ENCODE results near the gene COMMD4.
"Not testable (repeated sequence)": the region's sequence is repeated elsewhere in the genome, so short reads cannot be mapped to it uniquely, and the experiment has no call there.

Gene COMMD4

GRCh38 chr15:75332093-75332492 is 3.8 kb upstream of the COMMD4 start:
- not testable (repeated sequence) for DNase-seq (ENCODE audit: low read depth)

- not testable (repeated sequence) for DNase-seq (ENCODE audit: low read depth)
Observed at GRCh38 chr15:75333654-75334419, 2.0 kb upstream of the COMMD4 start.

GRCh38 chr15:75335313-75335704 is 554 bp upstream of the COMMD4 start:
- no peak for DNase-seq (ENCODE audit: low read depth)

GRCh38 chr15:75338661-75339240 is 2.9 kb downstream of the COMMD4 start:
- DNase-seq (ENCODE audit: low read depth): no peak

- DNase-seq (ENCODE audit: low read depth): no peak
Observed at GRCh38 chr15:75339531-75340240, 3.8 kb downstream of the COMMD4 start.

- DNase-seq (ENCODE audit: low read depth): no peak
Observed at GRCh38 chr15:75342221-75342620, 6.4 kb downstream of the COMMD4 start.

GRCh38 chr15:75343953-75344352 is 8.1 kb downstream of the COMMD4 start:
- not testable (repeated sequence) for DNase-seq (ENCODE audit: low read depth)

GRCh38 chr15:75346796-75347221 is 10.9 kb downstream of the COMMD4 start, which contains the start of gene NEIL1:
TSS of gene NEIL1 (plus strand) at chr15:75347039. CDS start at chr15:75348906, 1,867 bp downstream.
- DNase-seq (ENCODE audit: low read depth): no peak

GRCh38 chr15:75347222-75348033 is 11.6 kb downstream of the COMMD4 start:
- no peak for DNase-seq (ENCODE audit: low read depth)

GRCh38 chr15:75348034-75348561 is 12.2 kb downstream of the COMMD4 start:
- DNase-seq (ENCODE audit: low read depth): no peak

- no peak for DNase-seq (ENCODE audit: low read depth)
Observed at GRCh38 chr15:75348562-75349350, 12.9 kb downstream of the COMMD4 start.

GRCh38 chr15:75349351-75349669 is 13.4 kb downstream of the COMMD4 start:
- DNase-seq (ENCODE audit: low read depth): not testable (repeated sequence)

GRCh38 chr15:75349851-75350588 is 14.2 kb downstream of the COMMD4 start:
- DNase-seq (ENCODE audit: low read depth): no peak

- no peak for DNase-seq (ENCODE audit: low read depth)
Observed at GRCh38 chr15:75350601-75351361, 14.9 kb downstream of the COMMD4 start.

- no peak for DNase-seq (ENCODE audit: low read depth)
Observed at GRCh38 chr15:75352186-75353080, 16.6 kb downstream of the COMMD4 start.

GRCh38 chr15:75353604-75354003 is 17.7 kb downstream of the COMMD4 start:
- DNase-seq (ENCODE audit: low read depth): no peak

GRCh38 chr15:75354454-75354853 is 18.6 kb downstream of the COMMD4 start:
- DNase-seq (ENCODE audit: low read depth): no peak

GRCh38 chr15:75355369-75355768 is 19.5 kb downstream of the COMMD4 start:
- no peak for DNase-seq (ENCODE audit: low read depth)

- DNase-seq (ENCODE audit: low read depth): no peak
Observed at GRCh38 chr15:75356006-75356405, 20.1 kb downstream of the COMMD4 start.
